NCI-H2107 treated with DMSO at 0.1 percent for 48 hours (cell line): ENCODE results near the gene CTNNBL1.

Experiments used
- DNase-seq: peaks from one replicate; lab custom pipeline; 2025; ENCODE audit not compliant: unreplicated experiment; lab: John Stamatoyannopoulos, UW

CTNNBL1 gene

DNA sequence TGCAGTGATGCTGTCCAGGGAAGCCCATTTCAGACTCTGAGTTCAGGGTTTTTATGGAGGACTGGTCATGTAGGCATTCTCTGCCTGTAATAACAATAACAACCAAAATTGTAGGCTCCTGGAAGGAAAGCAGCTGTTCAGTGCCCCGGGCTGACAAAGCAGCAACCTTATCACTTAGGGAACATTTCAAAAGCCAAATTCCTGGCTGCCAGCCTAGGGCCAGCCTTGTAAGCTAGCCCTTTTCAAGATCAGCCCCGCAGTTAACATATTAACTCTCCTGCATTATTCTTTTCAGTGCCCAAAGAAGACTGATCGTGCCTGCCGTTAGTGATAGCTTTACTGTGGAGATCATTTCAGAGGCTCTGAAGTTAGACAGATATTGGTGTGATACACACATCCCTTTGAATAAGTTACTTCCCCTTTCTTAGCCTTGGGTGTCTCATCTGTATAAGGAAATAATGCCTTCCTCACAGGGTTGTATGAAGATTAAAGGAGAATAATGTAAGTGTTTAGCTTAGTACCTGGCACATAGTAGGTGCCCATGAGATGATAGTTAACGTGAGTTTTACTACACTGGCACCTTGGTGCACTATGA lies 44.1 kb downstream of the CTNNBL1 start:
- no peak for DNase-seq

GRCh38 chr20:37741055-37741454 lies 47.2 kb downstream of the CTNNBL1 start:
- no peak for DNase-seq

DNA sequence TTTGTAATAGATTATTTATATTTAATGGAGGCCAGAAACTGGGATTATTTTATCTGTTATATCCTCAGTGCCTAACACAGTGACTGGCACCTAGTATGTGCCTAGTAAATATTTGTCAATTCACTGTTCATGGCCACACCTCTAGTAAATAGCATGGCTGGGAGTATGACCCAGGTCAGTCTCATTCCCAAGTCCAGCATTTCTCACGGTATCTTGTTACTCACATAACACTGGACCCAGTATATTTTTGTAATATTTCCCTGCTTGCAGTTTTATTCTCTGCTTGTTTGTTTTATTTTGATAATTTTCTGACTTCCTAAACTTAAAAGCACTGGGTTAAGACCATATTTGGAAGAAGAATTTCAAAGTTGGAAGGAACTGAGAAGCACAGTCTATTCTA lies 47.7 kb downstream of the CTNNBL1 start:
- DNase-seq = no peak

DNA sequence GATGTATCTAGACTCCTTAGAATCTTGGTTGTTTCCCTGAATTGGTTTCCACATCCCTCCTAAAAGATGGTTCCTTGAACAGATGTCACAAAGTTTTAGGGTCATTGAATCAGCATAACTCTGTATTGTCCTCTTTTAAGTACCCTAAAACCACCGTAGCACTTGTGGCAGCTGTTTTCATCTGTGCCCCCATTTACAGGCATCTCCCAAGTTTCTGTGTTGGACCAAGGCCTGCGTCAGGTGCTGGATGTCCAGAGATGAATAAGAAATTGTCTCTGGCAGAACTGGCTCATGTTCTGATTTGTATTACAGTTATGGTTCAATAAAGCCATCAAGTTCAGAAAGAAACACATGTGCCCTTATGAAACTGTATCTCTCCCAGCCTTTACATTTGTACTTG lies 48.3 kb downstream of the CTNNBL1 start:
- no peak for DNase-seq

DNA sequence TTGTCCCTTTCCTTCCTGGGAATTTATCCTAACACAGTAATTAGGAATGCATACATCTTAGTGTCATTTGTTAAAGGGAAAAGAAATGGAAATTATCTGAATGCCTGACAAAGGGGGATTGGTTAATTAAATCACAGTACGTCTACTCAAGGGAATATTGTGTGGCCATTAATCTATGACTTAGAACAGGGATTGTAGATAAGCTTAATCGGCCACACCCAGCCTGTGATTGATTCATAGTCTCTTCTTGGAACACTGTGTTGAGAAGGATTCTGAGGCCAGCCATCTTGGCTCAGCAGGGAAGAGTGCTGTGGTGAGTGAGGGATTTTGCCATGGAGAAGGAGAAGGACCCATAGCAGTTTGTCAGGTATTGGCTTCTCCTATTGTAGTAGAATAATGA lies 50.5 kb downstream of the CTNNBL1 start:
- no peak for DNase-seq

DNA sequence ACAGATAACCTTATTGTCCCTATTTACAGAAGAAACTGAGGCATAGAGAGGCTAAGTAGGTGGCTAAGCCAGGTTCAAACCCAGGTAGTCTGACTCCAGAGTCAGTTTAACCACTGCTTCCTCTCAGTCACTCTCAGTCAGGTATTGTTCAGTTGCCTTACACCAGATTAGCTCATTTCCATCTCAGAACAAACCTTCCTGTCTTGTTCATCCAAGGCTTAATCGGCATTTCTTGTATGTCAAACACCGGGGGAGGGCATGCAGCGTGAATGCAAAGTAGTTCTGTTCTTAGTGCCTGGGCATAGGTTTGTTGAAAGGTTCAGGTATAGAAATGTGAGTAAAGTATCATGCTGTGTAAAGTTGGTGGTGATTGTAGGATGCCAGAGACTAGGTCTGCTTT lies 51.7 kb downstream of the CTNNBL1 start:
- no peak for DNase-seq

DNA sequence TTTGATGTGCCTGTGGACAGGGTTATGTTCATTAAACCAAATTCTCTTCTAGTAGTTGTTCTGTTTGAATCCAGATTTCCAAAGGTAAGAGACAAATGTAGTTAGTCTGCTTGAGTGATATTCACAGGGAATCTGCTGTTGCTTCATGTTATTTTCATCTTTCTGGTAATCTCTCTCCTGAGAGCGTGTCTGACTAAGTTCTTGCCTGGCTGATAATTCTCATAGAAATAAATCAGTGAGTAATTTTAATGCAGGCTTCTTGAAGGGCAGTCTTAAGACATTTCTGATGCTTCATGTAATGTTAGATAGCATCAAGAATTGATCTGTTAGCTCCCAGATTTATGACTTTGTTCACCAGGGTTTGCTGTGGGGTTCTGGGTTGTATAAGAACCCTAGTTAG lies 54.2 kb downstream of the CTNNBL1 start:
- DNase-seq = no peak

DNA sequence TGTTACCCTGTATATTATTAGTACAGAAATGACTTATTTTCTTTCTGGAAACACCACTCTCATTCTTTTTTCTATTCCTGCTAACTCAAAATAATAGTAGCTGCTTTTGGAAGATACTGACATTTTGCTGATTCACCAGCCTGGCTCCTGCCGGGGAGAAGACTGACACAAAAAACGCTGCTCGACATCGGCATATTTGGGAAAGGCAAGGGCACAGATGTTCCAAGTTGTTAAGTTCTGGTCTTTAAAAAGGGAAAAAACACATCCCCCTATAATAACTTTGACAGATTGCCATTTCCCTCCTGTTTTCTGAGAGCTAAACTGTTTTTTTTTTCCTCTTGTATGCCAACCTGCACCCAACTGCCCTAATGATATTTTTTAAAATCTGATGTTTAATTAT lies 55.4 kb downstream of the CTNNBL1 start:
- no peak for DNase-seq

DNA sequence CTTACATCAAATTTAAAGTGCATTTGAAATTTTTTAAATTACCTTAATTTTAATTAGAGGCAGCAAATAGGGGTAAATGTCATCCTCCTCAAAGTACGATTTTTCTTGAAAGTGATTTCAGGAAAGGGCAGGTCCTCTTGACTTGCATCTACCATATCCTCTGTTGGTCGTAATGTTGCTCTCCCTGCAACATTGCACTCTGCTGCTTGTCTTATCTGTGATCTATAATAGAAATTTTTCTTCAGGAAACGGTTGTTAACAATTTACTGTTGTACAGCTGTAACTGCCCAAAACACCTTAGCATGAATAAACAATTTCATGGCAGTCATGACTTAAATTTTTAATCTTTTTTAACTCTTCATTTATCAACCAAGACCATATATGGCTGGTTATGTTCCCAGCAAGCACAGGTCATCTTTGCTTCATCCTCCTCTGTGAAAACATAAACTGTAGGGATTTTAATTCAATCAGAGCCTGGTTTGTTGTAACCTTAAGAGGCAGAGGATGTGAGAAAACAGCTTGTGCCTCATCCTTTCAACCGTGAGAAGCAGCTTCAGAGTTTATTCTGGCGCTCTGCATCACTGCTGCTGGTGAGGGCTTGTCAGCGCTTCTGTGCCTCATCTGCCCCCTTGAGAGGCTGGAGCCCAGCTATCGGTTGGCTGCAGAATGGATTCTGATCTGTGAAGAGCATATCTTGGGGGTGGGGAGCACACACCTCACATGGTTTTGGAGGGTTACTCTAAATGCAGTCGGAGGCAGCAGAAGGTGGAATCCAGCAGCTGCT lies 56.0 kb downstream of the CTNNBL1 start:
- DNase-seq = no peak

GRCh38 chr20:37755665-37756064 lies 61.8 kb downstream of the CTNNBL1 start:
- no peak for DNase-seq

DNA sequence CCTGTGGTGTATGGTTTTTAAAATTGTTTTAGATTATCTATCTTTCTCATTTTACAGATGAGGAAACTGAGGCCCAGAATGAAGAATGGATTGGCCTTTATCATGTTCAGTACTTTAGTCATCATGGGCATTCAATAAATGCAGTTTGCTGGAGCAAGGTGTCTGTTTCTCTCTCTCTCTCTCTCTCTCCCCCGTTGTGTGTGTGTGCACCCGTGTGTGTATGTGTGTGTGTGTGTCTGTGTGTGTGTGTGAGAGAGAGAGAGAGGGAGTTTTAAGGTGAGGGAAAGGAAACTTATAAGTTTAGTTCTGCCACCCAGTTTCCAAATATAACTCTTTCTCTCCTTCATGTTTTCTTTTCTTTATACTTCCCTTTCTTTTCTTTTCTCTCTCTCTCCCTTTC lies 62.4 kb downstream of the CTNNBL1 start:
- no peak for DNase-seq

DNA sequence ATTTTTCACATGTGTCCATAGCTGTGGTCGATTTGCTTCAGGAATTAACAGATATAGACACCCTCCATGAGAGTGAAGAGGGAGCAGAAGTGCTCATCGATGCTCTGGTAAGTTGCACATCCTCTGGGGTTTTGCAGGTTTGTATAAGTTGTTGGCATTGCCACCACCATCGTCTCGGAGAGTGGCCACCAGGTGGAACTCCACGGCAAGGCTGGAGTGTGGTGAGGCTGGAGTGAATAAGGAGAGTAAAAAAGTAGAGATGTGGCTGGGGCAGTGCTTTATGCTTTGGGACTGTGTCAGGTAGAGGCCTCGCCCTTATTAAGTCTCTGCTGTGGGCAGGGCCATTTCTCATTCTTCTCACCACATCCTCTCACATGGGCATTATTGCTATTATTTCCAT lies 63.7 kb downstream of the CTNNBL1 start:
- DNase-seq = no peak

DNA sequence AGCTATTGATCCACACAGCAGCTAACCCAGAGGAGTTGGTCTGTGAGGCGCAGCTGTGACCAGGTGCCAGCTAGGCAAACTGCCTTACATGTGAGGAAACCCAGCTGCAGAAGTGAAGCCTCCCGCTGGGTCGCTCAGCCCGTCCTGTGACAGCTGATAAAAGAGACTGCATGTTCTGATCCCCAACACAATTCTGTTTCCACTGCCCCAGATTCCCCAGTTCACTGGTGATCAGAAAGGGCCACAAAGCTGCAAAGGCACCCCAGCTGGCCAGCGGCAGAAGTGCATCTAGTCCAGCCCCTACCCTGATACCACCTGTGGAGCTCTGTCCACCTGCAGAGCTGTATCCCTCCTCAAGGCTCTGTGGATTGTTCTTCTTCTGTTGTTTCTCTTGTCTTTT lies 64.5 kb downstream of the CTNNBL1 start:
- DNase-seq = no peak

DNA sequence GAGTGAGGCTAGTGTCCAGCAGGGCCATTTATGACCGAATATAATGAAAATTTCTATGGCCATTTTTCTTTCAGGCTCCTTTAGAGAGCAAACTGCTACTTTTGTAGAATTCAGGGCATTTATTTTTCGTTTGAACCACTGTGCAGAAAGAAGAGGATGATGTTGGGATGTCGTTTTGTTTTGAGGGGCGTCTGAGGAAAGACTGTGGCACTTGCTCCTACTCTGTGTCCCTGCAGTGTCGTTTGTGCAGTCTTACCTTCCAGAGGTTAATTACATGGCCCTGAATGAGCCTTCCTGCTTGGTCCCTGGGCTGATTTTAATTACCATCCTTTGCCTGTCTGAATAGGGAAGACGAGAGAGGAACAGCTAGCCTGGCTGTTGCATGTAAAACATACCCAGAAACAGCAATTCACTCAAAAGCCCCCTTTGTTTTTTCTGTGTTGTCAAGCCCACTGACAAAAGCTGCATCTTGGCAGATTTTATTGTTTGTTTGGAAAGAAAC lies 65.3 kb downstream of the CTNNBL1 start:
- DNase-seq = no peak

DNA sequence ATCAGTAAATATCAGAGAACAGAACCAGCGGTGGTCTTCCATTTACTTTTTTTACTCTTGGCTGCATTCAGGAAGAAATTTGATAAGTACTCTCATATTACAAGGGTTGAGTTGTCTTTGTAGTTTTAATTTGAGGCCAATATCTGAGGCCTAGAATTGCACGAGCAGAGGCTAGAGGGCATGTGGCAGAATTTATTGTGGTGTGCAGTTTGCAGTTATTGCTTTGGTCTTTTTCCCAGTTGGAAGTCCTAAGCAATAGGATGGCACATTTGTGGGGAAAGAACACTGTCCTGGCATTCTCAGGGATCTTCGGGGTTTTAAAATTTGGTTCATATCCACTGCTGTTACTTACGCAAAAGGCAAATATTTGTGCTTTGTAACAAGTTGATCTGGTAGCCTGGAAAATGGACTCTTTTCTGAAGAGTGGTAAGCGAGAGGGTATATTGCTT lies 66.0 kb downstream of the CTNNBL1 start:
- no peak for DNase-seq

DNA sequence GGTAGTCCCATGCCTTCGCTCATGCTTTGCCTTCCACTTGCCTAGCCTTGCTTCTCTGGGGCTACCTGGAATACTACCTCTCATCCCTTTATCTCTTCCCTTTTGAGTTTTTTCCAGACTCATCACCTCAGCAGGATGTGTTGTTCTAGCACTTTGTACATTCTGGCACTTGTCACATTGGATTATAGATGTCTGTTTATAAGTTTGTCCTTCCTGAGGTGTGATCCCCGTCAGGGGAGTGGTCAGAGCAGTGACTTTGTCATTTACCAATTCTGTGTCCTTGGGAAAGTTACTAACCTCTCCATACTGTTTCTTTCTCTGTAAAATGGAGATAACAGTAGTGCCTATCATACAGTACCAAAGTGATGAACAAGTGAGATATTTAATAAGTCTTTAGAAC lies 66.5 kb downstream of the CTNNBL1 start:
- no peak for DNase-seq

DNA sequence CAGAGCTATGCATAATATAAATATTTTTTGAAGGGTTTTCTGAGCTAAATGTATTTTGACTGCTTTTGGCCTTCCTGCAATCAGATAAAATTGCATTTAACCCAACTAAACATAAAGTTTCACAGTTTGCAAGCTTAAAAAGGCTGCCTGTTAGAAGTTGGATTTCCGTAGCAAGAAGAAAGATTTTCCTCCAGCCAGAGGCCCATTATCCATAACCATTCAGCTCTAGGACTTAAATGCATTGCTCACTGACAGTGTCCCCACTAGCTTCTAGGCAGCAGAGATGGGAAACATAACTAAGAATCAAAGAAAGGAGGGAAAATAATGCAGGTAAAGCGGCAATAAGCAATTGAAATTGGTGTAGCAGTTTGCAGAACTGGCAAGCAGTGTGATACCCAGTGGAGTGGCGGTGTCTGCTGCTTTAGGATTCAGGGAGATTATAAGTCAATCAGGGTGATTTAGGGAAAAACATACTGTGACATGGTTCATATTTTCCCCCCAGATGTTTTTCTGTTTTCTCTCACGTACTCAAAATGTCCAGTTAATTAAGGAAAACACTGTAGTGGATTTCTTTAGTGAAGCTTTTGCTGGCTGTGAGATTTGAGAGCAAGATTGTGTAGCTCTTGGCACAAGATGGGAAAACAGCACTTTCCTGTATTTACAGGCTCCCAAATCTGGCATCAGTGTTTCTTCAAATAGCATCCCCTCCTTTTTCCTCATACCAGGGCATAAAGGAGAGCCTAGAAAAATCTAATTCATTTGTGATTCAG lies 69.1 kb downstream of the CTNNBL1 start:
- no peak for DNase-seq

DNA sequence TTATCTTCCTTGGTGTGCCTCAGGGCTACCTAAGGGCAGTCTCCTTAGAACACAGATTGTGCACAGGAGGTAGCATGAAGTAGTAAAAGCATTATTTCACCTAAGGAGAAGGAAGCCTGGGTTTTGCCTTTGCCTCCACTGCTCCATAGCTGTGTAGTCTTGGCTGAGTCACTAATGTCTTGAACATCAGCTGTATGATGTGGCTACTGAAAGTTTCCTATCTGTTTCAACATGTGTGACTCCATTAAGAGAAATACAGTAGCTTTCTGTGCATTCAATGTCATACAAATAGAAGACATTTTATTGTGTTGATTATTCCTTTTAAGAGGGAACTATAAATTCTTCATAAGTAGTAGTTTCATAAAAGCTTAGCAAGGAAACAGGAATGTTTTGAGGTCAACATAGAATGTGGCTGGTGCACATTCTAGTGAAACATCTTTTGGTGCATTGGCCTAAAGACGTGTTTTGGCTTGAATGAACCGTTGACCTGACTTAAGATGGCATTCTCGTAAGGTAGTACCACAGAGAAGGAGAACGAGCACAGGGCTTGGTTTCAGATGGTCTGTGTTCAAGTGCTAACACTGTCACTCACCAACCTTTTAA lies 70.6 kb downstream of the CTNNBL1 start:
- no peak for DNase-seq

DNA sequence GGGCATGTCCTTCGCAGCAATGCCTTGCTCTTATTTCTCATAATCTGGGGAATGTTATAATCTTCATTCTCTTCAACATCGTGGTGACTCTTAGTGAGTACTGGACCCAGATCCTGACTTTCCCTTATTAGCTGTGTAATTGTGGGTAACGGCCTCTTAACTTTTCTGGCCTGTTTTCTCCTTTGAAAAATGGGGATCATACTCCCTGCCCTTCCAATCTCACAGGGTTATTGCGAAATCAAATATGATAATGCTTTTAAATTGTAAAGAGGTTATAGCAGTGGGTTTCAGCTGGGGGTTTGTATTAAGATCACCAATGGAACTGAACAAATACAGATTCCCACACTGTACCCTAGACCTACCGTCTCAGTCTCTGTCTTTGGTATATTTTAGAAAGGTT lies 77.1 kb downstream of the CTNNBL1 start:
- no peak for DNase-seq

DNA sequence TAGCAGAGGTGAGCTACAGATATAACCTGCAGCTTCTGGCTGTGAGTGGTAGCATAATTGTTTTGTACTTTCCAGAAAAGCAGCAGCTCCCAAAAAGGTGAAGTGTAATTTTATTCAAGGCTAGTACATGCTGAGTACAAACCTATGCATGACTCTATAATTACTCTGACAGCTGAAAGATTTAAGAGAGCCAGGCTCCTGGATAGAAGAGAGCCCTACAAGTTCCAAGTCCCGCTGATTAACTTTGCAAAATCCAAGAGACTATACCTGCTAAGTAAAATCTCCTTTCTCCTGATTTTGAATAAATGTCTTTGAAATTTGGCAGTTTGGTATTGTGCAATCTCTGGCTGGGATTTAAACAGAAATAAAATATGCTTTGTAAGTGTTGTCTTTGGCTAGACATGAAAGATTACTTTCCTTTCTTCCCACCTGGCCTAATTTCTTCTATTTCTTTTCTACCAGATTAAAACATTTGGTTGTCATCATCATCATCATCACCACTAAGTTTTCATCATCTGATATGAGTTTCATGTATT lies 79.5 kb downstream of the CTNNBL1 start:
- DNase-seq = no peak

GRCh38 chr20:37774156-37774555 lies 80.3 kb downstream of the CTNNBL1 start:
- no peak for DNase-seq
